HG03108 (cell line): ENCODE measurements around the gene SLC37A2.
"Not testable (repeated sequence)": the region's sequence is repeated elsewhere in the genome, so short reads cannot be mapped to it uniquely, and the experiment has no call there.

Source experiments
- ATAC-seq: cut with Tn5 transposase; IDR thresholded peaks from one replicate; pipeline ENCODE4 v1.9.1; 2021; ENCODE audit warnings: moderate library complexity; ENCODE audit not compliant: unreplicated experiment

Gene SLC37A2

GRCh38 chr11:125082611-125083311, 19.7 kb downstream of the SLC37A2 start:
- no peak for ATAC-seq

DNA sequence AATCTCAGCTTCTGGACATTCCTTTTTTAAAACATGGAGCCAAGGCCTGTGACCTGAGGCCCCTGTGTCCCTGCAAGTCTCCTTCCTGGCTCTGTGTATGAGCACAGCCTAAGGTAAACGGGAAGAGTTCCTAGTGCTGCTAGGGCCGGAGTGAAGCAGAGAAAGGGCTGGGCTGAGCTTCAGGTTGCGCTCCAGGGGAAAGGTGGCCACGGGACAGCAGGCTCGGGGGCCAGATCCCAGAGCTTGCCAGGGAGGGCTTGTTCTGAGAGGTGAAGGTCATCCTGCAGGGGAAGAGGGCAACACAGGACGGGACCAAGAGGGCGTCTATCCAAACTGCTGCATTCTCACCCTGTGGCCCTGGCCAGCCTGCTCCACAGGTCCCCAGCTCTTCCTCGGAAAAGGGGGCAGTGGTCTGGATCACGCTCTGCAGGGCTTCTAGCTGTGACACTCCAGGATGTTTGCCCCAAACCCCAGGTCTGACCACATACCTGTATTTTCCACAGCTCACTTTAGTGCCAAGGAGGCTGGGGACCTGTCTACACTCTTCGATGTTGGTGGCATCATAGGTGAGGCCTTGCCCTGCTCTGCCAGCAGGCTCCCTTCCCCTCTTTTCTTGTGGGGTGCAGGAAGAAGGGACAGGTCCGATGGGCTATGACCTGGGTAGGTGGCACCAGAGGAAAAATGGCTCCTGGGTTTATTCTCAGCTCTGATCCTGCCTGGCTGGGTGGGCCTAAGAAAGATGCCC, 20.4 kb downstream of the SLC37A2 start:
- no peak for ATAC-seq

DNA sequence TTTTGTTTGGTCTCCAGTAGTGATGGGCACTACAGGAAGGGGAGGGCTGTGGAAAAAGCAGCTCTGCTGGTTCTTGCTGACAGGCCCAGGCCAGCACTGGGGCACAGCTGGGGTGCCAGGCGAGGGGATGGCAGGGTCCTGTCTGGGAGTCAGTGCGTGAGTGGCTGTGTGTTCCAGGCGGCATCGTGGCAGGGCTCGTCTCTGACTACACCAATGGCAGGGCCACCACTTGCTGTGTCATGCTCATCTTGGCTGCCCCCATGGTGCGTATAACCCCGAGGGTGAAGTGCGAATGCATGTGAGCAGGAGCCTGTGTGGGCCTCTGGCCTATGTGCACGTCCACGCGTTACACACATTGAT, 20.9 kb downstream of the SLC37A2 start:
- ATAC-seq: no peak

- no peak for ATAC-seq
These were observed 21.7 kb downstream of the SLC37A2 start for GRCh38 chr11:125084761-125085231.

GRCh38 chr11:125085301-125086081, 22.4 kb downstream of the SLC37A2 start:
- ATAC-seq: no peak

- ATAC-seq: no peak
These were observed 23.7 kb downstream of the SLC37A2 start for GRCh38 chr11:125086633-125087296.

DNA sequence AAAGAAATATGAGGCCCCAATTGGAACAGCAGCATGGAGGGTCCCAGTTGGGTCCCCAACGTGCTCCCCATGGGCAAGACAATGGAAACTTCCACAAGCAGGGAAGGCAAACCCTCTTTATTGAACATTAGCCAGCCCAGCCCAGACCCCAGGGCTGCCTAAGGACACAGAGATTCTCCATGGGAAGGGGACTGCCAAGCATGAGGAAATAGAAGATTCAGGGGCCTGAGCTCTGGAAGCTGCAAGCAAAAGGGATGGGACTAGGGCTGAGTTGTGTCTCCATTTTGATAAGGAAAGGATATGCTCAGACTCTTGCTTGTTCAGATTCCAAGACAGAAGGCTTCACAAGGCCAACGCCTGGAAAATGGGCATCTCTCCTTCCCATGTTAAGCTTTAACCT, 25.0 kb downstream of the SLC37A2 start:
- no peak for ATAC-seq

DNA sequence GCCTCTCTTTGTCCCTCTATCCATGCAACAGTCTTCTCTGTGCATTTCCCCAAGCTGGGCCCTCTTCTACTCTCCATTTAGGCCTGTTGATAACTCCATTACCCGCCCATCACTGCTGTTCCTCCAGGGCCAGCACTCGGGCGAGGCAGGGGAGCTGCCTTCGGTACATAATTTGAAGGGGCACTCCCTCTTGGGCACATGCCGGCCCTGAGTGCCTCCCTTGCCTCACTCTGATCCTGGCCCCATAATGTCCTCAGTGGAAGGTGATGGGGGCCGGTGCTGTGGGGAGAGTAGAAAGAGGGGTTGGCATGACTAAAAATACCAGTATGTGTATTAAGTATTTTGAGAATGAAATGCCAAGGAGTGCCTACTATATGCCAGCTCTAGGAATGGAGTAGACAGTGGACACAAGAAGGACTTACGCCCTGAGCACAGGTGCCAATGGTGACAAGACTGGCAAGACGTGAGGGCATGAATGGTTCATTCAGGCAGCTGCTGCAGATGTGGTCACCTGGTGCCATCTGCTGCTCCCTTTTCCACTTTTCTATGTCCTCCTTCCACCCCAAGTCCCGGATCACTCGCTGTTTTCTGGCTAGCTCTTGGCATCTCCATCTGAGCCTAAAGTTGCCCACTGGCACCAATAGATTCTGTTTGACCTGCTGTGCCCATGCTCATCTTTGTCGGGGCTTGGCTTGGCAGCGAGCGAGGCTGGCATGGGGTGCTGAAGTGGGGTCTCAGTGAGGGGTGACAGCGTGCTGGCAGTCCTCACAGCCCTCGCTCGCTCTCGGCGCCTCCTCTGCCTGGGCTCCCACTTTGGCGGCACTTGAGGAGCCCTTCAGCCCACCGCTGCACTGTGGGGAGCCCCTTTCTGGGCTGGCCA, 25.7 kb downstream of the SLC37A2 start:
- no peak for ATAC-seq

- not testable (repeated sequence) for ATAC-seq
These were observed 26.4 kb downstream of the SLC37A2 start for GRCh38 chr11:125089481-125089880.

DNA sequence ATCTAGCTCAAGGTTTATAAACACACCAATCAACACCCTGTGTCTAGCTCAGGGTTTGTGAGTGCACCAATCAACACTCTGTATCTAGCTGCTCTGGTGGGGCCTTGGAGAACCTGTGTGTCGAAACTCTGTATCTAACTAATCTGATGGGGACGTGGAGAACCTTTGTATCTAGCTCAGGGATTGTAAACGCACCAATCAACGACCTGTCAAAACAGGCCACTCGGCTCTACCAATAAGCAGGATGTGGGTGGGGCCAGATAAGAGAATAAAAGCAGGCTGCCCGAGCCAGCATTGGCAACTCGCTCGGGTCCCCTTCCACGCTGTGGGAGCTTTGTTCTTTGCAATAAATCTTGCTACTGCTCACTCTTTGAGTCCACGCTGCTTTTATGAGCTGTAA, 27.0 kb downstream of the SLC37A2 start:
- not testable (repeated sequence) for ATAC-seq

- no peak for ATAC-seq
These were observed 27.7 kb downstream of the SLC37A2 start for GRCh38 chr11:125090816-125091215.

- ATAC-seq: peak; percentile 70
These were observed 28.3 kb downstream of the SLC37A2 start for GRCh38 chr11:125091247-125091876.

DNA sequence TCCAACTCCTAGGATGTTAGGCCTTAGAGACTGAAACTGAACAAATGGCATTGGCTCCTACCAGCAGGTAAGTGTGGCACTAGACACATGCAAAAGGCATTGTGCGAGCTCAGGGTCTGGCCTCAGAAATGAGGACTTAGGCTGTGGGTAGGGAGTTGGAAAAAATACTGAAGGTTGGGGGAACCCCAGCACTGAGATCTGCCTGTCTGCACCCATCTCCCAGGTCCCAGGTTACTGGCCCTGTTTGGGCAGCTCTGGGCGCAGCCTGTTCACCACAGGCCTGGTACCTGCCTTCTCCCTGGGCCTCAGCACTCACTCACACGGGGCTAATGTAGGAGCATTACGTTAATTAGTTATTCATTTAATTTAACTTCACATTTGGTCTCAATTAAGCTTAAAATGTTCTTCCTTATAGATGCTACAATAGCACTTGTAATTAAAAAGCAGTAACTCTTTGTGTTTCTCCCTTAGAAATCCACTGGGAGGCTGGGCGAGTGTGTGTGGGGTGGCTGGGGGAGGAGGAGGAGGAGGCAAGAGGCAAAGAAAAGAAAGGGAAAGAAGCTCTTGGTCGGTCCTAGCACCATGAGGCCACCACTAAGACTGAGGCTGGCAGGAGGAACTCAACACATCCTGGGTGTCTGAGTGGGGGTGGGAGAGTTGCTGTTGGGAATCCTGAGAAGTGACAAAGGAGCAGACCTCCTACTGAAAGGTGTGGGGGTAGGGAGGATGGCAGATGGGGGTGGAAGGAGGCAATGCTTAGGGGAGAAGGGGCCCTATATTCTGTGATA, 29.0 kb downstream of the SLC37A2 start:
- ATAC-seq: no peak

- ATAC-seq: no peak
These were observed 29.6 kb downstream of the SLC37A2 start for GRCh38 chr11:125092669-125093068.

DNA sequence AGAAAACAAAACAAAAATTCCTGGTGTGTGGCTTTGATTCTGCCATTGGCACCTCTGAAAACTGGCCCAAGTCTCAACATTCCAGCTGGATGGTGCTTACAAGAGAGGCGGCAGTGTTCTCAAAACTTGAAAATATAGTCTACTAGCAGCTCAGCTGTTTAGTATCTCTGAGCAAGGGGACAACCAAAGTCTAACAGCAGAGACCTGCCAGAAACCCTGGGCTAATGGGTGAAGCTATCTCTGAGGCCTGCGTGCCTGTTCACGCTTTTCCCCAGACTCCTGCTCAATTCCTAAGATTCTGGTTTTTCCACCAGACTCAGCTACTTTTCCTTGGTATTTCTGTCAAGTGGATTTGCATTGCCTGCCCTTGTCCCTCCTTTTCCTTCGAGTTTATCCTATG, 30.4 kb downstream of the SLC37A2 start:
- no peak for ATAC-seq

- no peak for ATAC-seq
These were observed 31.6 kb downstream of the SLC37A2 start for GRCh38 chr11:125094731-125095130.

GRCh38 chr11:125100136-125100535, 37.0 kb downstream of the SLC37A2 start:
- ATAC-seq: no peak

- ATAC-seq: no peak
These were observed 38.5 kb downstream of the SLC37A2 start for GRCh38 chr11:125101596-125101995.

GRCh38 chr11:125102025-125102424, 38.9 kb downstream of the SLC37A2 start:
- no peak for ATAC-seq
